CD4-positive, alpha-beta T cell treated with Interleukin-6 at 100 ng/mL for 8 hours (primary cell): ENCODE data around the gene ABHD12.

Experiments used
- DNase-seq: peaks from one replicate; pipeline ENCODE4 v3.0.0-alpha.2; 2020; ENCODE audit warnings: mixed read lengths, low spot score

The ABHD12 gene

GRCh38 chr20:25257130-25257529 is 133.5 kb downstream of the ABHD12 start:
- no peak for DNase-seq

- DNase-seq: no peak
These were observed 134.3 kb downstream of the ABHD12 start for GRCh38 chr20:25256226-25256859.

GRCh38 chr20:25254986-25255680 is 135.5 kb downstream of the ABHD12 start:
- DNase-seq: no peak

- no peak for DNase-seq
These were observed 136.1 kb downstream of the ABHD12 start for GRCh38 chr20:25254571-25254970.

GRCh38 chr20:25253606-25254275 is 136.9 kb downstream of the ABHD12 start:
- DNase-seq: no peak

GRCh38 chr20:25252686-25253421 is 137.8 kb downstream of the ABHD12 start:
- DNase-seq: no peak

GRCh38 chr20:25252230-25252651 is 138.4 kb downstream of the ABHD12 start:
- no peak for DNase-seq

- no peak for DNase-seq
These were observed 139.1 kb downstream of the ABHD12 start for GRCh38 chr20:25251558-25251957.

GRCh38 chr20:25251019-25251418 is 139.6 kb downstream of the ABHD12 start:
- no peak for DNase-seq

- no peak for DNase-seq
These were observed 140.1 kb downstream of the ABHD12 start for GRCh38 chr20:25250508-25250907.
